Renal cortical epithelial cell (primary cell): Measurements from ENCODE around the gene NHEJ1. TPM values are rescaled to one million over a fixed set of nuclear protein-coding genes. Genes with fewer than 3 reads are reported as not detected.

Experiments
- DNase-seq: peaks from one replicate; pipeline ENCODE4 v3.0.0-alpha.2; 2011; ENCODE audit warnings: low read depth
- total RNA-seq: library from RNA; depleted of rRNA; stranded (reverse); fragments of >200 nt; gene quantifications from 2 replicates; pipeline ENCODE4 v1.2.3, GENCODE V29; 2014

The NHEJ1 gene
- total RNA-seq, 1 donor from 2014 or later, result 24.6 TPM

DNA sequence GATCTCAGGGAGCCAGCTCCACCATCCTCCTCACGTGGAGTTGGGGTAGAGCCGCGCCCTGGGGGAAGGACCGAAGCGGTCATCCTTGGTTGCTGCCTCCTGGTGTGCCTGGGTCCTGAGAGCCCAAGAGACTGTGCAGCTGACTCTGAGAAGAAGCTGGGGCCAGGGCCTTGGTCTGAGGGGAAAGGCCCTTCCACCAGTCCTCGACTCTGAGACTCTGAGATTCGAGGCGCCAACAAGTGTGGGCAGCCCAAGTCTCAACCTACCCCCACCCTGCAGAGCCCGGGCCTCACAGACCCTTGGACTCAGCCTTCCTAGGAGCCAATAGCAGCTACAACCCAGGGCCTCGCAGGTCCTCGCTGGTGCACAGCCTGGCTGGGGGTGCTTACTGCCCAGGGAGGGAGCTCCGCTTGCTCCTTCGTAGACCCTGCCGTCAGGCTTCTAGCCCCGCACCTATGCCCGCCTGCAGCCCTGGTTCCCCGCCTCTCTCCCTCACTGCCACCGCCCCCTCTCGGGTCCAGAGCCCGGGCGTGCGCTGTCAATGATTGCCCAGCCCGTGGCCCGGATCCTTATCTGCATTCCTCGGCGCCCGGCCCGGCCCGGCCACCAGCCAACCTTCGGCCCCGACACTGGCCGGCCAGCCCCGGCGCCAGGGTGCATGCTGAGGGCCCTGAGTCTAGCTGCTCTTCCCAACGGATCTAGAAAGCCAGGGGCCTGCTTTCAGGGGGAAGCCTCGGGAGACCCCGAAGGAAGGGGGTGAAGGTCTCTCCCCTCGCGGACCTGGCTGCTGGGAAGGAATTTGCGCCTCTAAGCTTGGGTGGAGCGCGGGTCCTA, 101.9 kb downstream of the NHEJ1 start:
- no peak for DNase-seq

DNA sequence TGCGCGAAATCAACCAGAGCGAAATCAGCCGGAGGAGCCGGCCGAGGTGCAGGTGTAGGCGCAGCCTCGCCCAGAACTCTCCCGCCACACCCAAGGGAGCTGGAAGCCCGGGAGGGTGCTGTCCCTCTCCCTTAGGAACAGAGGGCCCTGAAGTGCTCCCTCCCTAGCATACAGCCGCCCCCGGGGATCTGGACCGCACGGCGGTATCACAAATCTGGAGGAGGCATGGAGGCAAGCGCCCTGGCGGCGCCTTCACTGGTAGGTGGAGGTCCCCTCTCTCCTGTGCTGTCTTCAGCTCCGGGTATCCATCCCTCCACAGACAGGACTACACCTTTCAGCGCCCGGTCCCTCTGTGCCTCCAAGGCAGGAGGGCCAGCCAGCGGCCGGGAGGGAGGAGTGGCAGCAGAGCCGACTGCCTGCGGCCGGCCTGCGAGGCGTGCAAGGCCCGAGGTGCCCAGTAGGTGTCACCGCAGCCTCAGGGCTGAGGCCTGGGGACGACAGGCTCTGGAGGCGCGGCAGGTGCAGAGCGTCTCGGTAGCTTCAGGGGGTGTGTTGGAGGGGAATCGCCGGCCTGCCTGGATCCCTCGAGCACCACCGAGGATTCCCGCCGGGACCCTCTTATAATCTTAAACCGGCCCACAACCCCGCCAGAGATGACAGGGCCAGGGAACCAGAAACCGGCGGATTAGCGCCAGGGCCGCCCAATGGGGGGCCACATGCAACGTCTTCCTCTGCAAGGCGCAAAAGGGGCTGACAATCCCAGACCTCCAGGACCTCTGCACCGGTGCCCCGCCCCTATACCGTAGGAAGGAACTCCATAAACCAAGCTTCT, 102.7 kb downstream of the NHEJ1 start:
- DNase-seq, result no peak

DNA sequence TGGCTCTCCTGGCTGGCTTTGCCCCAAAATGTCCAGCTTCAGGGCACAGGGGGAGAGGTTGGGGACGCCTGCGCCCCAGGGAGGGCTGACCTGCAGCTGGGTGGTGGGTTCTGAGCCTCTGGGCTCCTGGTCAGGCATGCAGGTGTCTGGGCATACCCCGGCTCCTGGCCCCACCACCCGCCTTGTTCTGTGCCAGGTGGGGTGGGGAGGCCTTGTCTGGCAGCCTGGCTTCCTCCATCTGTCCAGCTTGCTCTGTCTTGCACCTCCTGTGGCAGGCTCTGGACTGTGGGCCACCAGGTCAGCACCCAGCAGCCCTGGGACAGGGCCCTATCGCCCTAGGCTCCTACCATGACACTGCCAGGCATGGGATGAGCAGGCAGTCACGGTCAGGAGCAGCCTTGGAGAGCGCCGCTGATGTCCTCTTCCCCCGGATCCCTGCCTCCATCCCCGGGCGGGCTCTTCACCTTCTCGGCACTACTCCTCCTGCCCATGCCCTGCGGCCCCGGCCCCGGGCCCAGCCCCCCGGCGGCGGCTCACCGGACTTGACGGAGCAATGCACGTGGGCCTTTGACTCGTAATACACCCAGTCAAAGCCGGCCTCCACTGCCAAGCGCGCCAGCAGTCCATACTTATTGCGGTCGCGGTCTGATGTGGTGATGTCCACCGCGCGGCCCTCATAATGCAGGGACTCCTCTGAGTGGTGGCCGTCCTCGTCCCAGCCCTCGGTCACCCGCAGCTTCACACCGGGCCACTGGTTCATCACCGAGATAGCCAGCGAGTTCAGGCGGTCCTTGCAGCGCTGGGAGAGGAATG, 103.5 kb downstream of the NHEJ1 start:
- no peak for DNase-seq

DNA sequence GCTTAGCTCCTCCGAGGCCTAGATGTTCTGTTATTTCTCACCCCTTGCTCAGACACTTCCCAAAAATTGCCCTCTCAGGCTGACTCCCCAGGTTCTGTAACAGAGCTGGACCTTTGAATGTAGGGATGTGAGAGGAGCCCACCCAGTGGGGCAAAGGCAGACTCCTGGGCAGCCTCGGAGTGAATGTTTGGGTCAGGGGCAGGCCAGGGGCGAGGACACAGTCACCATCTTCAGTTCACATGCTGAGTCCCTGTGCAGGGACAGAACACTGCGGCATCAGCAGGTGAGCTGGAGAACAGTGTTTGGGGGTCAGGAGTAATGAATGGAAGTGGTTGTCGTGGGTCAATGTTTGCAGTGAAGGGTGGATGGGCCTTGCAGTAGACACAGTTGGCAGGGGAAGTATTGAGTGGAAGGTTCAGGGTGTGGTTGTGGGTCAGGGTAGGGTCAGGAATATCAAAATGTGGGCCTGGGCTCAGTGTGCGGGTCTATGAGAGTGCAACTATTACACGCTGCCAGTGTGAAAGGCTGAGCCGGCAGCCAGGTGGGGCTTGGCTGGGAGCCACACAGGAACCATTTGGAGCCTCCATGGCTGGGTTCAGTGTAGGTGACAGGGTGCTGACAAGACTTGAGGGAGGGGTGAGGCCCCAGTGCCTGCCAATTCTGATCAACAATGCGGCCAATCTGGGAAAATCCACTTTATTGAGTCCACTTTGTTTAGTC, 104.3 kb downstream of the NHEJ1 start:
- no peak for DNase-seq

DNA sequence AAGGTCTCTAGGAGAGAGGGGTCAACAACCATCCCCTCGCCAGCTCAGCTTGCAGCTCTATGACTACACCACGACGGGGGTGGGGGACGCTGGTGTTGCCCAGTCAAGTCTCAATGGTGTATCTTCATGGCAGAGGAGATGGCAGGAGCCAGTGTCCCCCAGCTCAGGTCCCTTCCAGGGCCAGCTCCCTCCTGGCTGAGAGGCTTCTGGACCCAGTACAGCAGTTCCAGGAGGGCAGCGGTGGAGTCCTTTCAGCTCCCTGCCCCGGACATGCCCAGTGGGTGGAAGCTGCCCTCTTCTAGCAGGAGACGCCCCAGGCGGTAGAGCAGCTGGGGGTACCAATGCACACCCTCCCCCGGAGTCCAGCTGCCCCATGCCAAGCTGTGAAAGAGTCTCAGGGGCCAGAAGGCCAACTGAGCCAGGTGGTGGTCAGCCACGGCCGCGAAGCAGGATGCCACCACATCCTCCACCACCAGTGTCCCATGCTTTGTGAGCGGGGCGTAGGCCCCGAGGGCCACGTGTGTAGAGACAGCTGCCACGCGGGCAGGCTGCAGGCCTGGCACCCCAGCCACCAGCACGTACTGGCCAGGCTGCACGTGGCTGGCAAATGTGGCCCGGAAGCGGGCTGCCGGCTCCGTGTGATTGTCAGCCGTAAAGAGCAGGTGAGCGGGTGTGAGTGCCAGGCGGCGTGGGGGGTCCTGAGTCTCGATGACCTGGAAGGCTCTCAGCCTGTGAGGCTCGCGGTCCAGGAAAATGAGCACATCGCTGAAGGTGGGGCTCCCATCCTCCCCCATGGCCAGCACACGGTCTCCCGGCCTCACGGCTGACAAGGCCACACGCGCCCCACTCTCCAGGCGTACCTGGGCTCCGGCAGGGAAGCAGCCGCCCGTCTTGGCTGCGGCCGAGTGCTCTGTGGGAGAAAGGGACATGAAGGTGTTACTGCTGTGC, 105.4 kb downstream of the NHEJ1 start:
- DNase-seq, result no peak

DNA sequence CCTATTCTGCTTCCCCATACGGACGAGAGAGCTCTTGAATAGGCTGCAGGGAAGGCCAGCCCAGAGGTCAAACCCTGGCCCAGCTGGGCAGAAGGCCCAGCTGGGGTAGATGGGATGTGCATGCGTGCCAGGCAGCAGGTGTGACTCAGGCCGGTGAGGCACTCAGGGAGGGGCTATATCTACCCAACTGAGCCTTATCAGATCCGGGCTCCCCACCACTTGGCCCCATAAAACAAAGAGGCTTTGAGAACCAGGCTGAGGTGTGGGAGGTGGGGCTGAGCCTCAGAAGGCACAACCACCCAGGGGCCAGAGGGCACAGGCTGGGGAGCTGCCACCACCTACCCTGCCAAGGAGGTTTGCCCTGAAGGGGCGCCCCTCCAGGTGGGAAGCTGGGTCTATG, 111.3 kb downstream of the NHEJ1 start:
- no peak for DNase-seq

DNA sequence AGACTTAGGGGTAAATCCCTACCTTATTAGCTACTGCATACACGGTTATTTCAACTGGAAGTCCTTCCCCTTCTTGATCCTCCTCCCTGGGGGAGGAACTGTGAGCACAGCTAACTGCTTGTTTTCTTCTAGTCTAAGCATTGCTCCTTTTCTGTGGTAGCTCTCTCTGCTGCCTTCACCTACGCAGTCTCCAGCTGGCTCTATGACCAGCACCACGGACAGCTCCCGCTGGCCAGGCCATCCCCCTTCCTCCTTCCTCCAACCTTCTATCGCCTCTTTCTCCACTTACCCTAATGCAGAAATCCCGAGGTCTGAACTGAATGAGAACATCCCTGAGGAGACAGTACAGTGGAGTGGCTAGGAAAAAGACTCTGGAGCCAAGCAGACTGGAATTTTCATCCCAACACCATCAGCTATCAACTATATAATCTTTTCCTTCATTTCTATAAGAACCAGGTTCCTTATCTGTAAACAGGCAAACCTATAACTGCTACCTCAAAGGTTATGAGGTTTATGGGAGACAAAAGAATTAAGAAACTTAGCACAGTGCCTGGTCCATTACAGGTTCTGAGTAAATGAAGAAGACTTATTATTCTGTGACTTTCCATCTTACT, 114.6 kb downstream of the NHEJ1 start:
- peak; percentile 23 for DNase-seq

DNA sequence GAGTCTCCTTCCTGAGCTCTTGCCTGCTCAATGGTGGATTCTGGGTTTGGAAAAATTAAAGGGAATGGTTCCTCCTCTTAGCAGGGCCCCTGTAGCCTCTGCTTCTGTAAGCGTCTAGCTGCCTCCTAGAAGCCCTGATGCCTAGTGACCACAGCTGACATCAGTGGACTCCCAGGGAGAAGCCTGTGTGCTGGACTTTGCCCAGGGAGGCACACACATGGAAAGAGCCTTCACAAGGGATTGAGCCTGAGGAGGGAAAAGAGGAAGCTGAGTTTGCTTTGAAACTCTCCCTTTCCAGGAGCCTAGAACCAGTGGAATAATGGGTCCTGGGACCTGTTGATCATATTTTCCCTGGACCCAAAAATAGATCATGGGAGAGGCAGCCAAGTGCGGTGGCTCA, 117.9 kb downstream of the NHEJ1 start:
- DNase-seq, result no peak

DNA sequence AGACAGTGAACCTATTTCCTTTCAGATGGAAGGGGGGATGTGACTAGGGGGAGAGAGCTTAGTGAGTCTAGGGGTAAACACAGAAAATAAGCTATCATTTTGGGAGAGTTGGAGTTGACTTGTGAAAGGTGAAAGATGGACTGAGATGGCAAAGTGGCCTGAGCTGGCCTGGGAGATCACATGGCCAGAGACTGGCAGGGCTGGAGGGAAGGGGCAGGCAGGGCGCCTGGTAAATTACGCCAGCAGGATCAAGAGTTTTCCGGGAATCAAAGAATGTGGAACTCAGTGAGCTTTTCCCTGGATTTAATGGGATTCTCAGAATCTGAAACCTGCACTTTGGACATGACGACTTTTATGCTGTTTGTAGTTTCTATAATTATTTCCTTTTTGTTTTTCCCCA, 118.5 kb downstream of the NHEJ1 start:
- DNase-seq, result no peak

DNA sequence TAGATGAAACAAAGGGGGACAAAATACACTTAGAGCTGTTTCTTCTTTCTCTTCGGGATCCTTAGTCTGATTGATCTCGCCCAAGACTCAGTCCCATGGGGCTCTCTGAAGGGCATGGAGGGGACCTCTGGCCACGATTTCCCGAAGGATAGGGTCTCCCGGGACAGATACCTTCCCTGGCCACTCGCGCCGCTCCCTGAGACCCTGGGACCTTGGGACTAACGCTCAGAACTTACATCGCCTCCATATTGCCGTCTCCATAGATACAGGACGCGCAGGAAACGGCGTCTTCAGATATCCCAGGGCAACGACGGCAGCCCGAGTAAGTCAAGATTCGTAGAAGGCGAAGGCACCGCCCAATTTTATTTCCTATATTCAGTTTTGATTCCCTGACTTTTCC, 119.4 kb downstream of the NHEJ1 start, which contains the start of gene CFAP65:
Gene CFAP65 (minus strand): TSS at position 265 of the 400 bp plus-strand sequence. CDS start 2,468 bp downstream, outside the sequence.
- DNase-seq, result peak; percentile 32

DNA sequence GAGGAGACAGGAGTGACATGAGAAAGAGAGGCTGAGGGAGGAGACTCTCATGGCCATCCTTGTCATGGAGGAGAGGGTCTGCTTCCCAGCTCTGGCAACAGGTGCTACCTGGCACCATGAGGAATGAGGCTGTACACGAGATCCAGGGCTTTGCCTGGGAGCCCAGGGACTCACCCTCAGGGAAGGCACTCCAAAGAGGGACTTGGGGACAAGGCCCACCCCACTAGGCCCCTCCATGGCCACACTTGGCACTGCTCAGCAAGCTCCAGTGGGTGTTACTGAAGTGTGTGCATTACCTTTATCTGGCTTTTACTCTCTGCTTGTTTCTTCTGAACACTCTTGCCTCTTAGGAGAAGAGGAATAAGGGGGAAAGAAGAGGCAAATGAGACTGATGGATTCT, 122.0 kb downstream of the NHEJ1 start:
- DNase-seq, result no peak

DNA sequence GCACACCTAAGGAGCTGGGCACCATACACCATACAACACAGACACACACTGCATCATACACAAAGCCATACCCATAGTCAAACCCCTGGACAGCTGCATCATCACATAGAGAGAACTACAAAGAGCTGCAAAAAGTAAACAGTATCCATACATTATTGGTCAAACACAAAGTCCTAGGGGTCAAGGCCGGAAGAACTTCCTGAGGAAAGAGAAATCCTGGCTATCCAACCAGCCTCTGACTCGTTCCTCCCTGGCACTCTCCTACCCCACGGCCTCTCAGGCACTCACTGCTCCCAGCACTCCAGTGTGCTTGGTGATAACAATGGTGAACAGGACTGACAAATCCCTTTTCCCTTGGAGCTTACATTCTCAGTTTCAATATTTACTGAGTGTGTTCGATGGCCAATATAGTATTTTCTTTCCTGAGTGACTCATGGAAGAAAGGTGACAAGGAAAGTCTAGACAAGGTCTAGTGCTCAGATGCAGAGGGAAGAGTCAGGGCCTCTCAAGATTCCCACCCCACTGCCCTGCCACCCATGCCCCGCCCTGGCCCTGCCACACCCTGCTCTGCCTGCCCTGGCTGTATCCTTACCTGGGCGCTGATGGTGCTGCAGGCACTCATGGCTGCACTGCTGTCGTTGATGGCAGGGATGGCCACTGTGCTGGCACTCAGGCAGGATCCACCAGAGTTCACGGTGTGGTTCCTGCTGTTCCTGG, 122.7 kb downstream of the NHEJ1 start:
- DNase-seq, result no peak

DNA sequence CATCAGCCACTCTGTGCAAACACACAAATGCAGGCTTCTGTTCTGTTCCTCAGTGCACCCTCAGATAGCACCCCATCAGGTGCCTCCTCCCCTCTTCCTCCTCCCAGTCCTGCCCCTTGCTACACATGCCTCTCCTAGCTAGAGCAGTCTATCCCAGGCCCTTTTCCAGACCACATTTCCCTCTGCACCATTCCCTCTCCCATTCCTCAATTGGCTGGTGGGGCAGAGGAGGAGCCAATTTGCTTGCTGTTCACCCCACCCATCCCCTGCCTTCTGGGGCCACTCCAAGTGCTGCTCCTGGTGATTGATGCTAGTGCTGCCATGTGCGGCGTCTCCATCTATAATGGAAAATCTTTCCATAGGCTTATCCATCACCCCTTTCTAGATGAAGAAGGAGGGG, 124.7 kb downstream of the NHEJ1 start:
- DNase-seq, result no peak

DNA sequence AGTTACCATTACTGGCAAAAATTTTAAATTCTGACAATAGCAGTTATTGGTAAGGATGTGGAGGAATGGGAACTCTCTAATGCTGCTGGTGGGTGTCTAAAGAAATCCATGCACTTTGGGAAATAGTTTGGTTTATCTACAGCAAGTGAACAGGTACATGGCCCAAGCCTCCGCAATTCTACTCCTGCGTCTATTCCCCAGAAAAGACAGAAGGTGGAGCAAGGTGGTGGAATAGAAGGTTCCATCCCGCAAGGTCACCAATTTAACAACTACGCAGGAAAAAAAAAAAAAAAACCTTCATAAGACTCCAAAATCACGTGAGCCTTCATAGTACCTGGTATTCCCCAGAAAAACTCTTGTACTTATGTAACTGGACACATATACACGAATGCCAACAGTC, 125.8 kb downstream of the NHEJ1 start:
- DNase-seq, result no peak

DNA sequence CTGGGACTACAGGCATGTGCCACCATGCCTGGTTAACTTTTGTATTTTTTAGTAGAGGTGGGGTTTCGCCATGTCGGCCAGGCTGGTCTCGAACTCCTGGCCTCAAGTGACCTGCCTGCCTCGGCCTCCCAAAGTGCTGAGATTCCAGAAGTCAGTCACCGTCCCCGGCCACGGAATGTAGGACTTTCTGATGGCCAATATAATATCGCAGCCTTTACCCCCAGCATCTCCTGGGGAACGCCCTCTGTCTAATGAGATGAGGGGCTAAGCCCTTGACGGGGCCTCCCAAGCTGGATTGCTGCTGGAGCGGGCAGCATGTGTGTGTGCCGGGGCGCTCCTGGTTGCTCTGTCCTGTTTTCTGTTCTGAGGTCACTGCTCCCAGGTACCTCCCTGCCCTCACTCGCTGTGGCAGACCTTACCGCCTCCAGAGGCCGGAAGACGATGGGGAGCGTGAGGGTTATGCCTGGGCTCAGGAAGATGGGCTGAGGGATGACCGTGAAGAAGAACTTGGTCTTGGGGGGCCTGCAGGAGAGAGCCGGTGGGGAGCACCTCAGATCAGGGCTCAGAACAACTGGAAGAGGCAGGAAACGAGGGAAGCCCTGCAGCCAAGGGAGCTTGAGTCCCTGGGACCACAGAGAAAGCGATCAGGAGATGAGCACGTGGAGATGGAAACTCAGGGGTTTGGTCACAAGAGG, 128.4 kb downstream of the NHEJ1 start:
- DNase-seq, result no peak

DNA sequence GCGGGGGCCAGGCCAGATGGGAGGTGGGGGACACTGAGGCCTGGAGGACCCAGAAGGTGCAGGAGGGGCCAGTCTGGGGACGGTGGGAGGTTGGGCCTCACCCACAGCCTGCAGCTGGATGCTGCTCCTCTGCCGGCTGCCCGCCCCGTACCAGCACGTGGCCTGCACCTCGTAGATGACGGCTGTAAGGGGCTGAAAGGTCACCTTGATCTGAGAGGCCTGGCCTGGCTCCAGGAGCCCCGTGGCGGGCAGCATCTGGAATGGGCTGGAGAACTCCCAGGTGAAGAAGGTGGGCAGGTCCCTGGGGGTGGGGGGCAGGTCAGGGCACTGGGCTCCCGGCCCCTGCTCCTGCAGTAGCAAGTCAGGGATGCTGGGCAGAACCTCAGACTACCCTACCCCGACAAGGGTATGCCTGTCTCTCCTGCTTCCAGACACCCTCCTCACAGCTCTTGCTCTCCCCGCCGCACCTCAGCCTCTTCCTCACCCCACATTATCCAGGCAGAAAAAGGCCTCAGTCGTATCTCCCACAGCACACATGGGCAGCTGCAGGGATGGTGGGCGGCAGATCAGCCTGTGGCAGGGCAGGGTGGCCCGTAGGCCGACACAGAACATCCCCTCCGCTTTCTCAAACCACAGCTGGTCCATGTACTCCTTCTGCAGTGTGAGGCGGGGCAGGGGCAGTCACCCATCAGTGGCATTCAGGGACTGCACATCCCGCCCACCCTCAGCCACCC, 129.4 kb downstream of the NHEJ1 start:
- no peak for DNase-seq

DNA sequence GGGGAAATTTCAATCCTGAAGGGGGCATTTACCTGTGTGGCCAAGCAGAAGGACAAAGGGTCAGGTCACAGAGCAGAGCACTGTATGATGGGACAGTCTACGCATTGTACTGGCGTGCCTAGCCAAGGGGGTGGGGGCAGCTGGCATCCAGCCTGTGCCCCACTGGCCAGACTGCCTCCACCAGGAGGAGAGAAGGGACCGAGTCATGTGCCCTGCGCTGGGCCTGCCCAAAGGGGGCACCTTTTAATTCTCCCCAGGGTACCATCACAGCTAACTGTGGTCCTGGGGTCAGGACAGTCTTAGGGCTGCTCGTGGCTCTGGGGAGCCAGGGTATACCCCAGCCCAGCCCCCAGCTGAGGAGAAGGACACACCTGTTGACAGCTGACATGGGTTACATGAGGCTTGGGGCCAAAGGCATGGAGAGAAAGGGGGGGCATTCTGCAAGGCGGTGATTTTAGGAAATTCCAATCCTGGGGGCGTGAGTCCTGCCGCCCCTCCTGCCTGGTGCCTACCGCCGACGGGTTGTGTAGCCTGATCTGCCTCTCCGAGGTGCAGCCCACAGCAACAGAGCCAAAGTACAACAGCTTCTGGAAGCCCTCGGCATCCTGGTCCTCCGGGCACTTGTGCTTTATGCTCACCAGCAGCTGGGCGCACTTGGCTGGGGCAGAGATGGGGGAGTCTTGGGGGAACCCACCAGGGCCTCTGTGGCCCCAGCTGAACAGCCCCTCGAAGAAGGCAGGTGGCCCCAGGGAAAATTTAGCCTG, 130.3 kb downstream of the NHEJ1 start:
- no peak for DNase-seq
